Ishikawa (cell line): Measurements from ENCODE around the gene GPR148.

Experiments
- CEBPB ChIP-seq: IDR thresholded peaks from 2 replicates; pipeline ENCODE4 v1.6.1; 2012
- CREB1 ChIP-seq: IDR thresholded peaks from 2 replicates; pipeline ENCODE4 v1.6.1; 2012; ENCODE audit warnings: low read depth
- EP300 ChIP-seq: IDR thresholded peaks from 2 replicates; pipeline ENCODE4 v1.6.1; 2012; ENCODE audit warnings: borderline replicate concordance
- RAD21 ChIP-seq: IDR thresholded peaks from 2 replicates; pipeline ENCODE4 v1.6.1; 2012; ENCODE audit warnings: low read depth
- TF ChIP-seq, protein P1 (sequence below): IDR thresholded peaks from 2 replicates; pipeline ENCODE4 v1.6.1; 2012
- TF ChIP-seq, protein P2 (sequence below): IDR thresholded peaks from 2 replicates; pipeline ENCODE4 v1.6.1; 2012
- TF ChIP-seq, protein P3 (sequence below): IDR thresholded peaks from 2 replicates; pipeline ENCODE4 v1.6.1; 2012; ENCODE audit warnings: low read depth, mild to moderate bottlenecking

DNA sequence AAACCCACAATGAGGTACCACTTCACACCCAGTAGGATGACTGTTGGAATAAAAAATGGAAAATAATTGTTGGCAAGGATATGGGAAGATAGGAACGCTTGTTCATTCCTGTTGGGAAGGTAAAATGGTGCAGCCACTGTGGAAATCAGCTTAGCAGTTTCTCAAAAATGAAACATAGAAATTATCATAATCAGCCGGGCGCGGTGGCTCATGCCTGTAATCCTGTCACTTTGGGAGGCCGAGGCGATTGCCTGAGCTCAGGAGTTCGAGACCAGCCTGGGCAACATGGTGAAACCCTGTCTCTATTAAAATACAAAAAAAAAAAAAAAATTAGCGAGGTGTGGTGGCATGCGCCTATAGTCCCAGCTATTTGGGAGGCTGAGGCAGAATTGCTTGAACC lies 49.9 kb downstream of the GPR148 start:
- TF ChIP-seq CEBPB (no peak), EP300 (no peak), RAD21 (no peak), CREB1 (no peak)
- TF ChIP-seq, protein P1, sequence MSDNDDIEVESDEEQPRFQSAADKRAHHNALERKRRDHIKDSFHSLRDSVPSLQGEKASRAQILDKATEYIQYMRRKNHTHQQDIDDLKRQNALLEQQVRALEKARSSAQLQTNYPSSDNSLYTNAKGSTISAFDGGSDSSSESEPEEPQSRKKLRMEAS = no peak
- TF ChIP-seq, protein P2, sequence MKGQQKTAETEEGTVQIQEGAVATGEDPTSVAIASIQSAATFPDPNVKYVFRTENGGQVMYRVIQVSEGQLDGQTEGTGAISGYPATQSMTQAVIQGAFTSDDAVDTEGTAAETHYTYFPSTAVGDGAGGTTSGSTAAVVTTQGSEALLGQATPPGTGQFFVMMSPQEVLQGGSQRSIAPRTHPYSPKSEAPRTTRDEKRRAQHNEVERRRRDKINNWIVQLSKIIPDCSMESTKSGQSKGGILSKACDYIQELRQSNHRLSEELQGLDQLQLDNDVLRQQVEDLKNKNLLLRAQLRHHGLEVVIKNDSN = no peak
- TF ChIP-seq, protein P3, sequence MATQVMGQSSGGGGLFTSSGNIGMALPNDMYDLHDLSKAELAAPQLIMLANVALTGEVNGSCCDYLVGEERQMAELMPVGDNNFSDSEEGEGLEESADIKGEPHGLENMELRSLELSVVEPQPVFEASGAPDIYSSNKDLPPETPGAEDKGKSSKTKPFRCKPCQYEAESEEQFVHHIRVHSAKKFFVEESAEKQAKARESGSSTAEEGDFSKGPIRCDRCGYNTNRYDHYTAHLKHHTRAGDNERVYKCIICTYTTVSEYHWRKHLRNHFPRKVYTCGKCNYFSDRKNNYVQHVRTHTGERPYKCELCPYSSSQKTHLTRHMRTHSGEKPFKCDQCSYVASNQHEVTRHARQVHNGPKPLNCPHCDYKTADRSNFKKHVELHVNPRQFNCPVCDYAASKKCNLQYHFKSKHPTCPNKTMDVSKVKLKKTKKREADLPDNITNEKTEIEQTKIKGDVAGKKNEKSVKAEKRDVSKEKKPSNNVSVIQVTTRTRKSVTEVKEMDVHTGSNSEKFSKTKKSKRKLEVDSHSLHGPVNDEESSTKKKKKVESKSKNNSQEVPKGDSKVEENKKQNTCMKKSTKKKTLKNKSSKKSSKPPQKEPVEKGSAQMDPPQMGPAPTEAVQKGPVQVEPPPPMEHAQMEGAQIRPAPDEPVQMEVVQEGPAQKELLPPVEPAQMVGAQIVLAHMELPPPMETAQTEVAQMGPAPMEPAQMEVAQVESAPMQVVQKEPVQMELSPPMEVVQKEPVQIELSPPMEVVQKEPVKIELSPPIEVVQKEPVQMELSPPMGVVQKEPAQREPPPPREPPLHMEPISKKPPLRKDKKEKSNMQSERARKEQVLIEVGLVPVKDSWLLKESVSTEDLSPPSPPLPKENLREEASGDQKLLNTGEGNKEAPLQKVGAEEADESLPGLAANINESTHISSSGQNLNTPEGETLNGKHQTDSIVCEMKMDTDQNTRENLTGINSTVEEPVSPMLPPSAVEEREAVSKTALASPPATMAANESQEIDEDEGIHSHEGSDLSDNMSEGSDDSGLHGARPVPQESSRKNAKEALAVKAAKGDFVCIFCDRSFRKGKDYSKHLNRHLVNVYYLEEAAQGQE = no peak
